OCI-LY1 (cell line): ENCODE data around the gene CSNK2A3.

ENCODE experiments used
- H2AFZ ChIP-seq: fragments of 200-600 bp; sonication (generic), shearing (Covaris generic); 2 replicates; pipeline ENCODE4 v1.6.0; 2014; ENCODE audit warnings: antibody characterized with exemption, mild to moderate bottlenecking, low read length
- H3F3A ChIP-seq: fragments of 200-600 bp; sonication (generic), shearing (Covaris generic); 2 replicates; pipeline ENCODE4 v1.6.0; 2014; ENCODE audit warnings: mild to moderate bottlenecking, antibody characterized with exemption, low read length, moderate library complexity; ENCODE audit not compliant: insufficient read depth
- H3K27ac ChIP-seq: fragments of 200-600 bp; sonication (generic); 2 replicates; pipeline ENCODE4 v1.5.1; 2014; ENCODE audit warnings: low read length, mixed run types, mild to moderate bottlenecking, low read depth; ENCODE audit not compliant: poor library complexity, severe bottlenecking
- H3K27me3 ChIP-seq: fragments of 200-600 bp; sonication (generic); 2 replicates; pipeline ENCODE4 v1.6.0; 2014; ENCODE audit warnings: antibody characterized with exemption, mild to moderate bottlenecking, low read length, moderate library complexity; ENCODE audit not compliant: insufficient read depth
- H3K36me3 ChIP-seq: fragments of 200-600 bp; sonication (generic); 2 replicates; pipeline ENCODE4 v1.6.1; 2014; ENCODE audit warnings: mild to moderate bottlenecking, antibody characterized with exemption, low read length, moderate library complexity, mixed read lengths; ENCODE audit not compliant: insufficient read depth
- H3K4me1 ChIP-seq: fragments of 200-600 bp; sonication (generic); 2 replicates; pipeline ENCODE4 v1.5.1; 2014; ENCODE audit warnings: mild to moderate bottlenecking, low read length, moderate library complexity; ENCODE audit not compliant: insufficient read depth, severe bottlenecking
- H3K4me2 ChIP-seq: fragments of 200-600 bp; sonication (generic), shearing (Covaris generic); 2 replicates; pipeline ENCODE4 v1.6.1; 2014; ENCODE audit warnings: low read length
- H3K4me3 ChIP-seq: fragments of 200-600 bp; sonication (generic); 2 replicates; pipeline ENCODE4 v1.5.1; 2014; ENCODE audit warnings: low read length, low read depth, mild to moderate bottlenecking, mixed read lengths; ENCODE audit not compliant: poor library complexity, severe bottlenecking
- H3K79me2 ChIP-seq: fragments of 200-600 bp; shearing (Covaris generic); 2 replicates; pipeline ENCODE4 v1.6.1; 2016; ENCODE audit warnings: mixed run types, low read length, mixed read lengths; ENCODE audit not compliant: insufficient read depth
- H3K9ac ChIP-seq: fragments of 200-600 bp; sonication (generic), shearing (Covaris generic); 2 replicates; pipeline ENCODE4 v1.6.1; 2014; ENCODE audit warnings: mild to moderate bottlenecking, low read length, mixed read lengths
- H3K9me2 ChIP-seq: fragments of 200-600 bp; sonication (generic), shearing (Covaris generic); 2 replicates; pipeline ENCODE4 v1.6.1; 2014; ENCODE audit warnings: low read depth, mild to moderate bottlenecking, low read length, mixed read lengths
- H3K9me3 ChIP-seq: fragments of 200-600 bp; shearing (Covaris generic); 2 replicates; pipeline ENCODE4 v1.6.1; 2014; ENCODE audit warnings: low read length, mixed read lengths
- H4K20me1 ChIP-seq: fragments of 200-600 bp; sonication (generic), shearing (Covaris generic); 2 replicates; pipeline ENCODE4 v1.6.0; 2016; ENCODE audit warnings: mild to moderate bottlenecking, low read length; ENCODE audit not compliant: insufficient read depth
- CTCF ChIP-seq: fragments of 200-600 bp; sonication (generic), shearing (Covaris generic); IDR thresholded peaks from 2 replicates; pipeline ENCODE4 v1.5.1; 2017; ENCODE audit warnings: mild to moderate bottlenecking, antibody characterized with exemption, low read length, moderate library complexity, mixed read lengths
- EZH2 ChIP-seq: fragments of 200-600 bp; sonication (generic), shearing (Covaris generic); IDR thresholded peaks from 2 replicates; pipeline ENCODE4 v1.8.0; 2017; ENCODE audit warnings: borderline replicate concordance, mixed run types, mild to moderate bottlenecking, antibody characterized with exemption, low read length, moderate library complexity, mixed read lengths

Gene CSNK2A3

GRCh38 chr11:11391169-11391568 lies 38.1 kb upstream of the CSNK2A3 start:
- no peaks in the 10 kb centered on the region for H3K9me2 ChIP-seq
- H2AFZ ChIP-seq, result no peak overlapping the region
- H3K36me3 ChIP-seq, result no peaks in the 10 kb centered on the region
- H3K79me2 ChIP-seq, result no peaks in the 10 kb centered on the region
- no peak overlapping the region for H3K4me2 ChIP-seq
- no peaks in the 10 kb centered on the region for H3K4me1 ChIP-seq
- H3K9ac ChIP-seq, result no peak overlapping the region
- H3F3A ChIP-seq, result no peaks in the 10 kb centered on the region
- TF ChIP-seq CTCF (no peak), EZH2 (no peak)
- H3K9me3 ChIP-seq, result no peaks in the 10 kb centered on the region
- H3K27ac ChIP-seq, result no peak overlapping the region
- H3K4me3 ChIP-seq, result no peak overlapping the region
- H3K27me3 ChIP-seq, result no peaks in the 10 kb centered on the region
- H4K20me1 ChIP-seq, result no peaks in the 10 kb centered on the region

- Histone ChIP-seq H3K9me2 (no peaks in the 10 kb centered on the region), H3K27me3 (no peaks in the 10 kb centered on the region), H4K20me1 (no peaks in the 10 kb centered on the region), H3K4me1 (no peaks in the 10 kb centered on the region), H2AFZ (no peak overlapping the region), H3K9me3 (no peaks in the 10 kb centered on the region), H3K79me2 (no peaks in the 10 kb centered on the region), H3K4me3 (no peak overlapping the region), H3K36me3 (no peaks in the 10 kb centered on the region), H3F3A (no peaks in the 10 kb centered on the region), H3K9ac (no peak overlapping the region), H3K4me2 (no peak overlapping the region), H3K27ac (no peak overlapping the region)
- no peak for TF ChIP-seq CTCF
- TF ChIP-seq EZH2, result no peak
Measured at GRCh38 chr11:11390068-11390771, 37.2 kb upstream of the CSNK2A3 start.

GRCh38 chr11:11389238-11389637 lies 36.2 kb upstream of the CSNK2A3 start:
- Histone ChIP-seq H3K9ac (no peak overlapping the region), H3K79me2 (no peaks in the 10 kb centered on the region), H3K4me3 (no peak overlapping the region), H3K4me1 (no peaks in the 10 kb centered on the region), H3K9me2 (no peaks in the 10 kb centered on the region), H3K9me3 (no peaks in the 10 kb centered on the region), H3K4me2 (no peak overlapping the region), H4K20me1 (no peaks in the 10 kb centered on the region), H3F3A (no peaks in the 10 kb centered on the region), H3K36me3 (no peaks in the 10 kb centered on the region), H3K27me3 (no peaks in the 10 kb centered on the region), H3K27ac (no peak overlapping the region), H2AFZ (no peak overlapping the region)
- TF ChIP-seq EZH2, result no peak
